Testis (tissue), 3 donors: ENCODE measurements around the gene CYTH4. TPM values are rescaled to one million over a fixed set of nuclear protein-coding genes. Genes with fewer than 3 reads are reported as not detected.

ENCODE experiments used
- DNase-seq: peaks from one replicate; pipeline ENCODE4 v3.0.0-alpha.2; 2019
- H3K27ac ChIP-seq, 2 donors: fragments of 200-600 bp; sonication (generic); one replicate each; pipeline ENCODE4 v1.5.1; 2019
- H3K27me3 ChIP-seq: fragments of 200-600 bp; sonication (generic); one replicate; pipeline ENCODE4 v1.5.1; 2019
- H3K36me3 ChIP-seq: fragments of 200-600 bp; sonication (generic); one replicate; pipeline ENCODE4 v1.5.1; 2017; ENCODE audit warnings: low read depth; ENCODE audit errors: missing control alignments
- H3K4me1 ChIP-seq: fragments of 200-600 bp; sonication (generic); one replicate; pipeline ENCODE4 v1.5.1; 2019
- H3K4me3 ChIP-seq, 2 donors: fragments of 200-600 bp; sonication (generic); one replicate each; pipeline ENCODE4 v1.5.1; 2017 to 2019
- H3K9me3 ChIP-seq: fragments of 200-600 bp; sonication (generic); one replicate; pipeline ENCODE4 v1.5.1; 2017
- CTCF ChIP-seq, 3 experiments: fragments of 450-650 bp in 2 of 3; fragments of 200-600 bp in 1 of 3; sonication (generic) in 1 of 3; IDR thresholded peaks; one replicate each; pipeline ENCODE4 v1.5.1; 2016 to 2019; ENCODE audit warnings: antibody characterized with exemption in 3 of 3, mild to moderate bottlenecking in 2 of 3, moderate library complexity in 1 of 3
- POLR2A ChIP-seq: fragments of 450-650 bp; IDR thresholded peaks from one replicate; pipeline ENCODE4 v1.6.1; 2017; ENCODE audit warnings: antibody characterized with exemption, mild to moderate bottlenecking, moderate library complexity
- WGBS, 2 donors: methylation state at CpG; one replicate each; pipeline ENCODE4 v1.1.5; 2018; 5-methylcytosine and 5-hydroxymethylcytosine counted together
- intact Hi-C: fragments of 100-400 bp; cut with DNase I; formaldehyde crosslinking; loops from one replicate; pipeline ENCODE4 v1.15.1; 2023; ENCODE audit warnings: low total_unique reads
- polyA plus RNA-seq: library from polyadenylated mRNA; stranded (reverse); fragments of 350-450 nt; fragmentation: Illumina TruSeq; extraction: RNeasy Lipid Tissue Mini Kit (QIAGEN cat#74804); gene quantifications from one replicate; pipeline ENCODE4 v1.2.3, GENCODE V29; 2014; ENCODE audit warnings: low read depth, low replicate concordance; ENCODE audit not compliant: insufficient read depth
- total RNA-seq, 2 donors: library from RNA; depleted of rRNA; stranded (reverse); fragments of >200 nt; gene quantifications; one replicate each; pipeline ENCODE4 v1.2.3, GENCODE V29; 2016

The CYTH4 gene
- total and polyA plus RNA-seq, 3 donors from 2014 or later, result 2.7 to 7.2 (median 6.8) TPM

- H3K4me3 ChIP-seq, result no peak overlapping the region
- no peaks in the 10 kb centered on the region for H3K36me3 ChIP-seq
- intact Hi-C loops, result no loop called here
- H3K9me3 ChIP-seq, result no peaks in the 10 kb centered on the region
- no peak overlapping the region for H3K27ac ChIP-seq
- 74 to 88% methylated on average over 8 of the region's 8 CpGs for WGBS, 2 donors
- DNase-seq, result no peak
- no peak for TF ChIP-seq POLR2A
- TF ChIP-seq CTCF (IDR thresholded peaks at IDR 0.05), result no peak
- no peaks in the 10 kb centered on the region for H3K4me1 ChIP-seq
- no peaks in the 10 kb centered on the region for H3K27me3 ChIP-seq
Measured at GRCh38 chr22:37336579-37336978, 54.3 kb downstream of the CYTH4 start.

- no peaks in the 10 kb centered on the region for H3K9me3 ChIP-seq
- H3K36me3 ChIP-seq, result no peaks in the 10 kb centered on the region
- H3K4me3 ChIP-seq, result no peak overlapping the region
- WGBS, 2 donors, result 75 to 86% methylated on average over 8 of the region's 8 CpGs
- H3K27ac ChIP-seq, result no peak overlapping the region
- no peak for DNase-seq
- TF ChIP-seq POLR2A, result no peak
- TF ChIP-seq CTCF (IDR thresholded peaks at IDR 0.05), result no peak
- no peaks in the 10 kb centered on the region for H3K4me1 ChIP-seq
- intact Hi-C loops, result no loop called here
- no peaks in the 10 kb centered on the region for H3K27me3 ChIP-seq
Measured at GRCh38 chr22:37337204-37337943, 55.1 kb downstream of the CYTH4 start.

GRCh38 chr22:37338539-37339246, 56.4 kb downstream of the CYTH4 start:
- Histone ChIP-seq H3K4me1 (no peaks in the 10 kb centered on the region), H3K9me3 (no peaks in the 10 kb centered on the region), H3K36me3 (no peaks in the 10 kb centered on the region), H3K4me3 (no peak overlapping the region), H3K27ac (no peak overlapping the region), H3K27me3 (no peaks in the 10 kb centered on the region)
- intact Hi-C loops, result no loop called here
- 94 to 98% methylated on average over 9 to 10 of the region's 10 CpGs for WGBS, 2 donors
- TF ChIP-seq CTCF (IDR thresholded peaks at IDR 0.05), result no peak
- TF ChIP-seq POLR2A, result no peak
- no peak for DNase-seq

- 59 to 63% methylated on average over 23 to 24 of the region's 24 CpGs for WGBS, 2 donors
- Histone ChIP-seq H3K4me3 (no peak overlapping the region), H3K9me3 (no peaks in the 10 kb centered on the region), H3K4me1 (no peaks in the 10 kb centered on the region), H3K27me3 (no peaks in the 10 kb centered on the region), H3K36me3 (no peaks in the 10 kb centered on the region), H3K27ac (no peak overlapping the region)
- intact Hi-C loops, result no loop called here
- TF ChIP-seq POLR2A, result no peak
- DNase-seq, result no peak
Measured at GRCh38 chr22:37340331-37341262, 58.3 kb downstream of the CYTH4 start.

- 84 to 90% methylated on average over 6 of the region's 6 CpGs for WGBS, 2 donors
- Histone ChIP-seq H3K27ac (no peak overlapping the region), H3K4me1 (peaks cover 7% of the 10 kb centered on the region), H3K9me3 (no peaks in the 10 kb centered on the region), H3K36me3 (no peaks in the 10 kb centered on the region), H3K4me3 (no peak overlapping the region), H3K27me3 (no peaks in the 10 kb centered on the region)
- DNase-seq, result no peak
- intact Hi-C loops, result no loop called here
- TF ChIP-seq POLR2A (no peak), CTCF (IDR thresholded peaks at IDR 0.05) (no peak)
Measured at GRCh38 chr22:37342065-37342464, 59.8 kb downstream of the CYTH4 start.
